ENCODE measurements around the gene SPP1.

The SPP1 gene

DNA sequence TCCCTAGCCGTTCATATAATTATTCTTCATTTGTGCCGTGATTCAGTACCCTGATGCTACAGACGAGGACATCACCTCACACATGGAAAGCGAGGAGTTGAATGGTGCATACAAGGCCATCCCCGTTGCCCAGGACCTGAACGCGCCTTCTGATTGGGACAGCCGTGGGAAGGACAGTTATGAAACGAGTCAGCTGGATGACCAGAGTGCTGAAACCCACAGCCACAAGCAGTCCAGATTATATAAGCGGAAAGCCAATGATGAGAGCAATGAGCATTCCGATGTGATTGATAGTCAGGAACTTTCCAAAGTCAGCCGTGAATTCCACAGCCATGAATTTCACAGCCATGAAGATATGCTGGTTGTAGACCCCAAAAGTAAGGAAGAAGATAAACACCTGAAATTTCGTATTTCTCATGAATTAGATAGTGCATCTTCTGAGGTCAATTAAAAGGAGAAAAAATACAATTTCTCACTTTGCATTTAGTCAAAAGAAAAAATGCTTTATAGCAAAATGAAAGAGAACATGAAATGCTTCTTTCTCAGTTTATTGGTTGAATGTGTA is 7.0 kb downstream of the SPP1 start:
- no peak for TF ChIP-seq CTCF (IDR thresholded peaks at IDR 0.05; ENCODE audit: low read depth, low read length)
- peak; percentile 11 to 48 for DNase-seq (ENCODE audit: low read depth in 2 of 2)
- no peak overlapping the region for H3K4me3 ChIP-seq (replicated peaks in 1 of 2; ENCODE audit: low read depth in 2 of 2, low read length in 2 of 2)

DNA sequence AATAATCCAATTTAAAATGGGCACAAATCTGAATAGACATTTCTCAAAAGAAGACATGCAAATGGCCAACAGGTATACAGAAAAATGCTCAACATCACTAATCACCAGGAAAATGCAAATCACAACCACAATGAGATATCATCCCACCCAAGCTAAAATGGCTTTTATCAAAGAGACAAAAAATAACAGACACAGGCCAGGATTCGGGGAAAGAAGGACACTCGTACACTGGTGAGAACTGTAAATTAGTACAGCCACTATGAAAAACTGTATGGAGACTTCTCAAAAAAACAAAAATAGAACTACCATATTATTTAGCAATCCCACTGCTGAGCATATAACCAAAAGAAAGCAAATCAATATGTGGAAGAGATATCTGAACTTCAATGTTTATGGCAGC is 8.5 kb downstream of the SPP1 start:
- no peak for TF ChIP-seq CTCF (IDR thresholded peaks at IDR 0.05; ENCODE audit: low read depth, low read length)
- no peak overlapping the region for H3K4me3 ChIP-seq (replicated peaks in 1 of 2; ENCODE audit: low read depth in 2 of 2, low read length in 2 of 2)
- no peak for DNase-seq (ENCODE audit: low read depth in 2 of 2)

DNA sequence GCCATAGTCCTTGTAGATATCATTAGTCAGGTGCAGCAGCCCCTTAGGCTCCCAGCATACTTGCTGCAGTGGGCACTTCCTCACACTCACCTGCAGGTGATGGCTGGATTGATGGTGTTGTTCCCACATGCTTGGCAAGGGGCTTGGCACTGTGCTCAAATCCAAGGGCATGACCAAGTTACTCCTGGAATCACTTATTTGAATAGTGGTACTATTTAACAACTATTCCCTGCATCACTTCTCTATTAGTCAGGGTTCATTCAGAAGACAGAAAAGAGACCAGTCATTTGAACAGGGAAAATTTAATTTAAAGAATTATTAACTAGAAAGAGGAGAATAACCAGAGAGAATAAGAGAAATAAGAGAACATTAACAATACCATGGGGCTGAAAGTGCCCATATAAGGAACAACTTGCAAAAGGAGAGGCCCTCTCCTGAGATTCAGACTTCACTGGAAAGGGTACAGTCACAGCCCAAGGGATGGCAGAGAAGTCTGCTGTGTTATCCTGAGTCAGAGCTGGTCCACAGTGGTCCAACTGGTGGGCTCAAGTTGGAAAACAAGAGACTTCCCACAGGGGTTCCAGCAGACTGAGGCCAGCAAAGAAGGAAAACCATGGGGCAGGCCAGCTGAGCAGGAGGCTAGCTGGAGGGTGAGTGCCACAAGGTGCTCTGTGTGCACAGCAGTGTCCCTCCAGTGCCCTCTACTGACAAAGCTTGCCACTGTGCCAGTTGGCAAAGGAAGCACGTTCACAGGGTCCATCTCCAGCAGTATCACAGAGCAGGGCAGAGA is 9.8 kb downstream of the SPP1 start:
- no peak overlapping the region for H3K4me3 ChIP-seq (replicated peaks in 1 of 2; ENCODE audit: low read depth in 2 of 2, low read length in 2 of 2)
- DNase-seq (ENCODE audit: low read depth in 2 of 2): peak; percentile 34 to 46
- TF ChIP-seq CTCF (IDR thresholded peaks at IDR 0.05; ENCODE audit: low read depth, low read length): peak; percentile 66

DNA sequence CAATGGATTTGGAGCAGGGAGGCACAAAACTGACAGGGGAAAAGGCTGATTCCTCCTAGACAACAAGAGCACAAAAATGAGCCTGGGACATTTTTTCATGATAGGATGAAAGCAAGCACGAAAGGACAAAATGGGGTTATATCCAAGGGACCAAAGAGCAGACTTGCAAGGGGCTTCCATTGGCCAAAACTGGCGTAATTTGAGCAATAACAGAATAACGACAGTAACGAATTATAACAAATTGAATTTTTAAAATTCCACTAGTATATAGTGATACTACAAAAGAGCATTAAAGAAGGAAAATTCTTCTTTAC is 10.3 kb downstream of the SPP1 start:
- TF ChIP-seq CTCF (IDR thresholded peaks at IDR 0.05; ENCODE audit: low read depth, low read length): no peak

GRCh38 chr4:87986508-87986907 is 11.0 kb downstream of the SPP1 start:
- H3K4me3 ChIP-seq (replicated peaks in 1 of 2; ENCODE audit: low read depth in 2 of 2, low read length in 2 of 2): no peak overlapping the region
- TF ChIP-seq CTCF (IDR thresholded peaks at IDR 0.05; ENCODE audit: low read depth, low read length): no peak
- DNase-seq (ENCODE audit: low read depth in 2 of 2): no peak

More for the DNA sequence above, 10.3 kb downstream of the SPP1 start:
- no peak for DNase-seq (ENCODE audit: low read depth in 2 of 2)
- no peak overlapping the region for H3K4me3 ChIP-seq (replicated peaks in 1 of 2; ENCODE audit: low read depth in 2 of 2, low read length in 2 of 2)

DNA sequence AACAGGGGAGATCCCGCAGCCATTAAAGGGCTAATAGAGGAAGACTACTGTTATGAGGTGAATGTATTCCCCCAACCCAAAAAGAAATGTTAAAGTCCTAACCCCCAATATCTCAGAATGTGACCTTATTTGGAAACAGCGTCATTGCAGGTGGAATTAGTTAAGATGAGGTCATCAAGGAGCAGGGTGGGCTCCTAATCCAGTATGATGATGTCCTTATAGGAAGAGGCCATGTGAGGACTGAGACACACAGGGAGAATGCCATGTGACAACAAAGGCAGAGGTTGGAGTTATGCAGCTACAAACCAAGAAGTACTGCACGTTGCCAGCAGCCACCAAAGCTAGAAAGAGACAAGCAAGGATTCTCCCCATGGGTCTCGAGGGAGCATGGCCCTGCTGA is 14.3 kb downstream of the SPP1 start:
- H3K4me3 ChIP-seq (replicated peaks in 1 of 2; ENCODE audit: low read depth in 2 of 2, low read length in 2 of 2): no peak overlapping the region
- no peak for DNase-seq (ENCODE audit: low read depth in 2 of 2)
- TF ChIP-seq CTCF (IDR thresholded peaks at IDR 0.05; ENCODE audit: low read depth, low read length): no peak

All from cardiac fibroblast (primary cell).